Kidney epithelial cell (primary cell): ENCODE data around the gene RPP25L. TPM values are rescaled to one million over a fixed set of nuclear protein-coding genes. Genes with fewer than 3 reads are reported as not detected.

Experiments
- DNase-seq: peaks from one replicate; pipeline ENCODE4 v3.0.0-alpha.2; 2010; ENCODE audit warnings: low read depth
- H3K27me3 ChIP-seq: 2 replicates; pipeline ENCODE4 v1.6.0; 2011; ENCODE audit warnings: low read length; ENCODE audit not compliant: control insufficient read depth, insufficient read depth
- H3K36me3 ChIP-seq: 2 replicates; pipeline ENCODE4 v1.5.1; 2011; ENCODE audit warnings: low read length; ENCODE audit not compliant: control insufficient read depth, insufficient read depth
- H3K4me3 ChIP-seq: 2 replicates; pipeline ENCODE4 v1.5.1; 2011; ENCODE audit warnings: low read depth, mild to moderate bottlenecking, control low read depth, low read length
- CTCF ChIP-seq: IDR thresholded peaks from 2 replicates; pipeline ENCODE4 v1.5.1; 2011; ENCODE audit warnings: mild to moderate bottlenecking, moderate library complexity, low read length, control low read depth, inconsistent platforms; ENCODE audit not compliant: insufficient read depth, poor library complexity, severe bottlenecking
- total RNA-seq: library from RNA; depleted of rRNA; stranded (reverse); fragments of >200 nt; gene quantifications from 2 replicates; pipeline ENCODE4 v1.2.3, GENCODE V29; 2015

Gene RPP25L
- total RNA-seq, 1 donor from 2014 or later = 31.5 TPM

GRCh38 chr9:34629491-34629808, 17.6 kb upstream of the RPP25L start:
- no peak for TF ChIP-seq CTCF
- H3K27me3 ChIP-seq = peaks cover 58% of the 10 kb centered on the region
- DNase-seq = no peak

GRCh38 chr9:34628656-34629490, 17.0 kb upstream of the RPP25L start, which contains the start of gene ARID3C:
Gene ARID3C, minus strand, starts transcription at chr9:34629066. Its CDS starts 1,052 bp downstream, at chr9:34628014.
- no peak for TF ChIP-seq CTCF
- Histone ChIP-seq H3K4me3 (peak within 1 kb of the TSS; percentile 20), H3K36me3 (no peaks in the 10 kb centered on the region), H3K27me3 (peaks cover 64% of the 10 kb centered on the region)
- no peak for DNase-seq

More at GRCh38 chr9:34629491-34629808, 17.6 kb upstream of the RPP25L start:
- no peaks in the 10 kb centered on the region for H3K36me3 ChIP-seq
- no peak overlapping the region for H3K4me3 ChIP-seq

- Histone ChIP-seq H3K27me3 (peaks cover 72% of the 10 kb centered on the region), H3K4me3 (no peak overlapping the region), H3K36me3 (no peaks in the 10 kb centered on the region)
- no peak for DNase-seq
- TF ChIP-seq CTCF = no peak
Measured at GRCh38 chr9:34627716-34628655, 16.1 kb upstream of the RPP25L start.

DNA sequence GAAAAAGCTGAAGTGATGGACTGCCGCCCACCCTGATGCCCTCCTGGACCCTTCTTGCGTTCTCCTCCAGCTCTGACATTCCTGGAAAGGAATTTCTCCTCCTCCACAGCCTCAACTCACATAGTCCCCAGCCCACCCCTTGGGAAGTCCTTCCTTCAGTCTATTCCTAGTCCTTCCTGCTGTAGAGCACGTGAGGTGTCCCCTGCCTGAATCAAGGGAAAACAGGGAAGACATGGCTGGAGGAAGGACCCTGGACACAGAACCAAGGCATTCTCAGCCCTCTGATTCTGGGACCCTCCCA, 13.2 kb upstream of the RPP25L start:
- H3K27me3 ChIP-seq = peaks cover 64% of the 10 kb centered on the region
- no peak overlapping the region for H3K4me3 ChIP-seq
- no peaks in the 10 kb centered on the region for H3K36me3 ChIP-seq
- DNase-seq = no peak
- no peak for TF ChIP-seq CTCF

DNA sequence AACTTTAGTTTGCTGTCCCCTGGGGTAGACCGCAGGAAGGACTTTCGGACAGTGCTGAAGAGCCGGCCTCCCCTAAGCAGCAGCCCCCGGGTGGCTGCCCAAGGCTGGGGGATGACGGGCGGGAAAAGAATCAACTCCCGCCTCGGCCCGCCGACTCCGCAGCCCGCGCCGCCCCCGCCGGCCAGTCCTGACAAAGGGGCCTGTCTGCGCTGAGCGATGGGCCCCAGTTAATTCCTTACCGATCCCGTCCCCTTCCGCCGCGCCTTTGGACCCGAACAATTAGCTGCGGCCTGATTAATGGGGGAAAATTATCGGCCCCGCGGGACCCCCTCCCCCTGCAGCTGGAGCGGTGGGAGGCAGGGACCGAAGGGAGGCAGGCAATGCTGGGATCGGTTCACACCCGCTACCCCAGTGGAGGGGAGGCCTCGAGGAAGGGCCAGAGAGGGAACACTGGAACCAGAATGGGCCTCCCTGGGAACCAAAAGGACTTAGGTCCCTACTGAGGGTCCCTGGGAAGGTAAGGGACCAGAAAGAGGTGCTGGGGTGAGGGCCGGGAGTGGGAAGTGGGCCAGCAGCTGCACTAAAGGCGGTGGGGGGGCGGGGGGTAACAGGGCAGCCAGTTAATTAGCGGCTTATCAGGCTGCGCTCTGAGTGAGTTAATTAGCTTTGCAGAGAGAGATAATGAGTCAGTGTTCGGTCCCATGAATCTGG, 12.7 kb upstream of the RPP25L start:
- no peak for DNase-seq
- Histone ChIP-seq H3K4me3 (no peak overlapping the region), H3K36me3 (no peaks in the 10 kb centered on the region), H3K27me3 (peaks cover 63% of the 10 kb centered on the region)
- TF ChIP-seq CTCF = no peak
